A673 (cell line): ENCODE measurements around the gene HTRA2. TPM values are rescaled to one million over a fixed set of nuclear protein-coding genes. Genes with fewer than 3 reads are reported as not detected.

Experiments
- BruUV-seq: library from RNA; stranded (reverse); fragments of 400-500 nt; replicated peaks from 2 replicates; lab custom pipeline; 2021; lab: Mats Ljungman, UMichigan
- CTCF ChIA-PET: fragments of 300-600 bp; sonication (Branson Sonifier 250); formaldehyde crosslinking; loops from one replicate; lab custom pipeline; 2022; ENCODE audit warnings: antibody characterized with exemption; lab: Charles Lee
- POLR2A ChIA-PET: fragments of 300-600 bp; sonication (Branson Sonifier 250); formaldehyde crosslinking; loops from one replicate; lab custom pipeline; 2022; ENCODE audit warnings: antibody characterized with exemption; ENCODE audit not compliant: low non-redundant PET; lab: Charles Lee
- DNase-seq: peaks from one replicate; pipeline ENCODE4 v3.0.0-alpha.2; 2015; ENCODE audit warnings: low spot score
- H3K27ac ChIP-seq: fragments of 200-600 bp; sonication (generic); 2 replicates; pipeline ENCODE4 v1.5.1; 2016; ENCODE audit warnings: mixed run types, low read depth, mild to moderate bottlenecking, mixed read lengths, antibody characterized with exemption, low read length; ENCODE audit not compliant: poor library complexity, severe bottlenecking
- H3K27me3 ChIP-seq: fragments of 200-600 bp; sonication (generic); replicated peaks from 2 replicates; pipeline ENCODE4 v1.6.1; 2017; ENCODE audit warnings: mixed run types, low read depth, mild to moderate bottlenecking, mixed read lengths, antibody characterized with exemption, low read length; ENCODE audit not compliant: insufficient read depth, poor library complexity
- H3K36me3 ChIP-seq: fragments of 200-600 bp; sonication (generic); 2 replicates; pipeline ENCODE4 v1.6.1; 2016; ENCODE audit warnings: mixed run types, mild to moderate bottlenecking, mixed read lengths, antibody characterized with exemption, low read length; ENCODE audit not compliant: insufficient read depth, poor library complexity, severe bottlenecking
- H3K4me1 ChIP-seq: fragments of 200-600 bp; sonication (generic); 2 replicates; pipeline ENCODE4 v1.6.1; 2017; ENCODE audit warnings: mixed run types, mild to moderate bottlenecking, mixed read lengths, antibody characterized with exemption, low read length; ENCODE audit not compliant: insufficient read depth, poor library complexity, severe bottlenecking
- H3K4me3 ChIP-seq: fragments of 200-600 bp; sonication (generic); 2 replicates; pipeline ENCODE4 v1.5.1; 2016; ENCODE audit warnings: low read depth, mixed run types, mild to moderate bottlenecking, mixed read lengths, low read length; ENCODE audit not compliant: poor library complexity, severe bottlenecking
- H3K9me3 ChIP-seq: fragments of 200-600 bp; sonication (generic); 2 replicates; pipeline ENCODE4 v1.6.1; 2016; ENCODE audit warnings: mixed run types, low read depth, mild to moderate bottlenecking, mixed read lengths, antibody characterized with exemption, low read length; ENCODE audit not compliant: poor library complexity, severe bottlenecking
- CTCF ChIP-seq: fragments of 300-800, 200-600 bp; sonication (generic); conservative IDR thresholded peaks from 2 replicates; pipeline ENCODE4 v1.5.1; 2017; ENCODE audit warnings: low read depth, mild to moderate bottlenecking, antibody characterized with exemption, low read length, moderate library complexity, mixed read lengths
- EZH2 ChIP-seq: fragments of 200-600 bp; sonication (generic); IDR thresholded peaks from 2 replicates; pipeline ENCODE4 v1.6.1; 2017; ENCODE audit warnings: borderline replicate concordance, low read depth, mild to moderate bottlenecking, mixed read lengths, antibody characterized with exemption, low read length; ENCODE audit not compliant: poor library complexity, severe bottlenecking
- intact Hi-C: fragments of 100-400 bp; cut with micrococcal nuclease; formaldehyde crosslinking; loops from one replicate; pipeline ENCODE4 v1.10.0; 2022; ENCODE audit not compliant: unreplicated experiment
- total RNA-seq: library from RNA; stranded (reverse); gene quantifications from 2 replicates; pipeline ENCODE4 v1.2.3, GENCODE V29; 2021

Gene HTRA2
- total RNA-seq, 1 experiment from 2014 or later: 35.1 TPM

GRCh38 chr2:74535440-74535965, 5.8 kb downstream of the HTRA2 start:
- intact Hi-C loops: loop anchor here (10.0 kb wide), 1 partner anchor 201 kb away; no protein-coding TSS in a partner anchor
- no peaks in the 10 kb centered on the region for H3K9me3 ChIP-seq
- no peak for TF ChIP-seq CTCF
- TF ChIP-seq EZH2: no peak
- H3K4me3 ChIP-seq: no peak overlapping the region
- H3K36me3 ChIP-seq: peaks cover 5% of the 10 kb centered on the region
- H3K4me1 ChIP-seq: peaks cover 8% of the 10 kb centered on the region
- H3K27me3 ChIP-seq: peaks cover 10% of the 10 kb centered on the region
- no peak for DNase-seq
- BruUV-seq: no TSS peak
- ChIA-PET POLR2A (no interaction called here), CTCF (no interaction called here)
- H3K27ac ChIP-seq: no peak overlapping the region

GRCh38 chr2:74536166-74536950, 6.6 kb downstream of the HTRA2 start:
- CTCF ChIA-PET: no interaction called here
- DNase-seq: no peak
- Histone ChIP-seq H3K27me3 (peaks cover 10% of the 10 kb centered on the region), H3K36me3 (peaks cover 5% of the 10 kb centered on the region), H3K4me1 (peaks cover 1% of the 10 kb centered on the region), H3K4me3 (no peak overlapping the region), H3K9me3 (no peaks in the 10 kb centered on the region), H3K27ac (no peak overlapping the region)
- intact Hi-C loops: loop anchor here (10.0 kb wide), 1 partner anchor 202 kb away; no protein-coding TSS in a partner anchor
- POLR2A ChIA-PET: no interaction called here
- TF ChIP-seq CTCF (no peak), EZH2 (no peak)
- BruUV-seq: no TSS peak

- Histone ChIP-seq H3K27me3 (peaks cover 10% of the 10 kb centered on the region), H3K4me3 (no peak overlapping the region), H3K27ac (no peak overlapping the region), H3K4me1 (no peaks in the 10 kb centered on the region), H3K9me3 (no peaks in the 10 kb centered on the region), H3K36me3 (peaks cover 5% of the 10 kb centered on the region)
- ChIA-PET POLR2A (no interaction called here), CTCF (no interaction called here)
- no peak for DNase-seq
- no TSS peak for BruUV-seq
- TF ChIP-seq CTCF: no peak
- TF ChIP-seq EZH2: no peak
- intact Hi-C loops: loop anchor here (10.0 kb wide), 1 partner anchor 202 kb away; no protein-coding TSS in a partner anchor
Observed at GRCh38 chr2:74537140-74537539, 7.4 kb downstream of the HTRA2 start.
